ENCODE results near the gene EEF1AKMT3.

Gene EEF1AKMT3

GRCh38 chr12:57826400-57826799, 54.0 kb downstream of the EEF1AKMT3 start:
- ChIA-PET POLR2A (no interaction called here), CTCF (interaction anchor here (0.8 to 4.1 kb wide), 9 partner anchors 11 to 78 kb away, joined by 3 to 24 read pairs (median 5); no protein-coding TSS in a partner anchor)
- Histone ChIP-seq H3K4me1 (ENCODE audit: control extremely low read depth in 1 of 4, control insufficient read depth in 4 of 4, insufficient read depth in 4 of 4, low read length in 3 of 4) (peaks cover 1 to 20% (median 19%) of the 10 kb centered on the region in 4 experiments), H3K36me3 (ENCODE audit: control insufficient read depth in 4 of 4, insufficient read depth in 4 of 4, low read length in 3 of 4) (peaks cover 31 to 82% (median 73%) of the 10 kb centered on the region in 4 experiments), H3K4me3 (ENCODE audit: control insufficient read depth in 1 of 7, extremely low read depth in 1 of 7, insufficient read depth in 4 of 7, low read depth in 2 of 7, low read length in 6 of 7) (no peak overlapping the region), H3K27me3 (replicated peaks in 2 of 5; ENCODE audit: control insufficient read depth in 4 of 5, insufficient read depth in 5 of 5, low read length in 4 of 5) (no peaks in the 10 kb centered on the region), H3K27ac (ENCODE audit: insufficient read depth in 1 of 2, low read depth in 1 of 2, low read length in 2 of 2, poor library complexity in 1 of 2, severe bottlenecking in 2 of 2) (no peak overlapping the region), H3K9me3 (ENCODE audit: control extremely low read depth in 1 of 5, control insufficient read depth in 4 of 5, insufficient read depth in 2 of 5, low read depth in 1 of 5, low read length in 4 of 5) (no peaks in the 10 kb centered on the region)
- no peak for DNase-seq
- 100% methylated on average over 2 of the region's 2 CpGs for WGBS (ENCODE audit: insufficient coverage)

GRCh38 chr12:57826966-57827365, 54.6 kb downstream of the EEF1AKMT3 start:
- Histone ChIP-seq H3K36me3 (ENCODE audit: control insufficient read depth in 4 of 4, insufficient read depth in 4 of 4, low read length in 3 of 4) (peaks cover 31 to 76% (median 68%) of the 10 kb centered on the region in 4 experiments), H3K4me3 (ENCODE audit: control insufficient read depth in 1 of 7, extremely low read depth in 1 of 7, insufficient read depth in 4 of 7, low read depth in 2 of 7, low read length in 6 of 7) (no peak overlapping the region), H3K27ac (ENCODE audit: insufficient read depth in 1 of 2, low read depth in 1 of 2, low read length in 2 of 2, poor library complexity in 1 of 2, severe bottlenecking in 2 of 2) (peak overlapping the region in 1 of 2 experiments; percentile 44), H3K4me1 (ENCODE audit: control extremely low read depth in 1 of 4, control insufficient read depth in 4 of 4, insufficient read depth in 4 of 4, low read length in 3 of 4) (peaks cover 7 to 26% (median 24%) of the 10 kb centered on the region in 4 experiments), H3K27me3 (replicated peaks in 2 of 5; ENCODE audit: control insufficient read depth in 4 of 5, insufficient read depth in 5 of 5, low read length in 4 of 5) (no peaks in the 10 kb centered on the region), H3K9me3 (ENCODE audit: control extremely low read depth in 1 of 5, control insufficient read depth in 4 of 5, insufficient read depth in 2 of 5, low read depth in 1 of 5, low read length in 4 of 5) (no peaks in the 10 kb centered on the region)
- DNase-seq, result no peak
- CTCF ChIA-PET, result interaction anchor here (0.7 to 4.1 kb wide), 8 partner anchors 8 to 78 kb away, joined by 3 to 24 read pairs (median 6); partner anchors contain the start of gene AVIL
- WGBS (ENCODE audit: insufficient coverage), result 100% methylated on average over 1 of the region's 1 CpG
- POLR2A ChIA-PET, result no interaction called here

GRCh38 chr12:57829025-57829777, 56.8 kb downstream of the EEF1AKMT3 start:
- H3K27ac ChIP-seq (ENCODE audit: insufficient read depth in 1 of 2, low read depth in 1 of 2, low read length in 2 of 2, poor library complexity in 1 of 2, severe bottlenecking in 2 of 2), result no peak overlapping the region
- CTCF ChIA-PET, result interaction anchor here (0.6 to 2.9 kb wide), 14 partner anchors 10 to 78 kb away, joined by 3 to 33 read pairs (median 3); partner anchors contain the start of gene AVIL
- WGBS (ENCODE audit: insufficient coverage), result 65% methylated on average over 10 of the region's 10 CpGs

GRCh38 chr12:57830393-57830792, 58.0 kb downstream of the EEF1AKMT3 start:
- H3K36me3 ChIP-seq (ENCODE audit: control insufficient read depth in 4 of 4, insufficient read depth in 4 of 4, low read length in 3 of 4), result peaks cover 18 to 45% (median 37%) of the 10 kb centered on the region in 4 experiments
- no peak overlapping the region for H3K4me3 ChIP-seq (ENCODE audit: control insufficient read depth in 1 of 7, extremely low read depth in 1 of 7, insufficient read depth in 4 of 7, low read depth in 2 of 7, low read length in 6 of 7)
- no peaks in the 10 kb centered on the region for H3K9me3 ChIP-seq (ENCODE audit: control extremely low read depth in 1 of 5, control insufficient read depth in 4 of 5, insufficient read depth in 2 of 5, low read depth in 1 of 5, low read length in 4 of 5)
- H3K27me3 ChIP-seq (replicated peaks in 2 of 5; ENCODE audit: control insufficient read depth in 4 of 5, insufficient read depth in 5 of 5, low read length in 4 of 5), result no peaks in the 10 kb centered on the region
- ChIA-PET CTCF (interaction anchor here (0.7 to 2.7 kb wide), 9 partner anchors 17 to 78 kb away, joined by 3 to 33 read pairs (median 3); no protein-coding TSS in a partner anchor), POLR2A (no interaction called here)
- no peak overlapping the region for H3K27ac ChIP-seq (ENCODE audit: insufficient read depth in 1 of 2, low read depth in 1 of 2, low read length in 2 of 2, poor library complexity in 1 of 2, severe bottlenecking in 2 of 2)
- WGBS (ENCODE audit: insufficient coverage), result no CpG with 5 or more reads among the region's 2 CpGs
- DNase-seq, result no peak
- peaks cover 9 to 59% (median 57%) of the 10 kb centered on the region in 4 experiments for H3K4me1 ChIP-seq (ENCODE audit: control extremely low read depth in 1 of 4, control insufficient read depth in 4 of 4, insufficient read depth in 4 of 4, low read length in 3 of 4)

More at GRCh38 chr12:57829025-57829777, 56.8 kb downstream of the EEF1AKMT3 start:
- Histone ChIP-seq H3K36me3 (ENCODE audit: control insufficient read depth in 4 of 4, insufficient read depth in 4 of 4, low read length in 3 of 4) (peaks cover 18 to 57% (median 49%) of the 10 kb centered on the region in 4 experiments), H3K4me1 (ENCODE audit: control extremely low read depth in 1 of 4, control insufficient read depth in 4 of 4, insufficient read depth in 4 of 4, low read length in 3 of 4) (peaks cover 9 to 47% (median 45%) of the 10 kb centered on the region in 4 experiments), H3K9me3 (ENCODE audit: control extremely low read depth in 1 of 5, control insufficient read depth in 4 of 5, insufficient read depth in 2 of 5, low read depth in 1 of 5, low read length in 4 of 5) (no peaks in the 10 kb centered on the region), H3K4me3 (ENCODE audit: control insufficient read depth in 1 of 7, extremely low read depth in 1 of 7, insufficient read depth in 4 of 7, low read depth in 2 of 7, low read length in 6 of 7) (no peak overlapping the region), H3K27me3 (replicated peaks in 2 of 5; ENCODE audit: control insufficient read depth in 4 of 5, insufficient read depth in 5 of 5, low read length in 4 of 5) (no peaks in the 10 kb centered on the region)
- no peak for DNase-seq
- POLR2A ChIA-PET, result interaction anchor here (0.6 to 0.7 kb wide), 2 partner anchors 67 to 81 kb away, joined by 3 read pairs; no protein-coding TSS in a partner anchor

Data from common myeloid progenitor, CD34-positive (primary cell).